Activated CD4-positive, CD25-positive, alpha-beta regulatory T cell treated with anti-CD3 and anti-CD28 coated beads, Interleukin-2, amount 50 U/mL, for 24 hours (primary cell): ENCODE results near the gene PARVA.

Experiments used
- ATAC-seq, 2 donors: fragments of 150-1000 bp; cut with Tn5 transposase; one replicate each; pipeline ENCODE4 v1.10.0; 2021; ENCODE audit warnings: mild to moderate bottlenecking in 1 of 2, moderate library complexity in 1 of 2

The PARVA gene

DNA sequence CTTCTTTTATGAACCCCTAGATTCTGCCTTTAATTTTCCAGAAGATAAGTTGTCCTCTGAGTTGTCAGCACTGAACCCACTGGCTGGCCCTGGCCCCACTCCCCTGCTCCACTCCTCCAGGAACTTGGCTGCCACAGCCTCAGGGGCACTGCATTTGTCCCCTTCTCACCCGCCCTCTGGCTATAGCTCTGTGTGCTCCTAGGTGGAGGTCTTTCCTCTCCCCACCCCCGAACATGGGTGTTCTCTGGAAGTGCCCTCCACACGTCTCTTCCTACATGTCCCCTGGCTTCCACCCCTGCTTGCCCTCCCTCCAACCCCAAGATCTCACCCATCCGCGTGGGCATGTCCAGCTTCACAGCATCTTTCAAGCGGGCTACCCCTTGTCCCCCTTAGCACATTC, 159.2 kb downstream of the PARVA start:
- no peak for ATAC-seq

DNA sequence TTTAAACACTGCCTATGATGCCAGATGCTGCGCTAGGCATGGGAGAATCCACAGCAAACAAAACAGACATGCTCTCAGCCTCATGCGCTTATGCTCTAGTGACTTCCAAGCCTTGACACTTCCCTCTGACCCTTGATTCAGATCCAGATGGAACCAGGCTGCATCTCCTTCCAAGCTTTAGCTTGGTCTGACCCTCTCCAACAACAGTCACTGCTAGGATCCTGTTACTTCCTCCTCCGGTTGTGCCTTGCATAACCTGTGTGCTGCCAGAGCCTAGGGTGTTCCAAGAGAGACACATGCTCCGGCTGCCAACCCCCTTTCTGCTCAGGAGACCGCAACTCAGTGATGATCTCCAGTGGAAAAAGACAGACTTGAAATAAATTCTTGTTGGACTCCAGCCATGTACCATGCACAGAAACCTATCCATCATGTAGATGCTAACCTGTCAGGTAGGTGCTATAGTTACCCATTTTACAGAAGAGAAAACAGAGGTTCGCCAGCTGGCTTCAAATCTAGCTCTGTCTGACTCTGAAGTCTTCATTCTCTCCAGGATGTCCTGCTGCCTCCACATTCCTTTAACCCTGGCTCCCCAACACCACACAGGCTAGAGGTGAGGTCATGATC, 160.5 kb downstream of the PARVA start:
- no peak for ATAC-seq

GRCh38 chr11:12538889-12539421, 161.6 kb downstream of the PARVA start:
- no peak for ATAC-seq

DNA sequence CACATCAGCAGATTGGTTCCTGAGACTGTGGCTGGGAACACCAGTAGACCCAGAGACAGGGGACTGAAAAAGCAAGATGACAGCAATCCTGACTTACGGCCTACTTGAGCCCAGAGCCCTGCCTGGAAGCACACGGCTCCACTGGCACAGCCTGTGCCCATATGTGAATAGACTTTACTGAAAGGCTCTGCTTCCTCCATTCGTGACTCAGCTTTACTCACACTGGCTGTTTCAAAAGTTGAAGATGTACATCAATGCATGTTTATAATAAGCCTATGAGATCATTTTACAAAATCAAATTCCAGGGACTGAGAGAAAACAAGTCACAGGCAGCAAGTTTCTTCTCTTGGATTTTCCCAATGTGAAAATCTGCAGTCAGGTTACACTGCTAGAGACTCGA, 162.2 kb downstream of the PARVA start:
- ATAC-seq = no peak

DNA sequence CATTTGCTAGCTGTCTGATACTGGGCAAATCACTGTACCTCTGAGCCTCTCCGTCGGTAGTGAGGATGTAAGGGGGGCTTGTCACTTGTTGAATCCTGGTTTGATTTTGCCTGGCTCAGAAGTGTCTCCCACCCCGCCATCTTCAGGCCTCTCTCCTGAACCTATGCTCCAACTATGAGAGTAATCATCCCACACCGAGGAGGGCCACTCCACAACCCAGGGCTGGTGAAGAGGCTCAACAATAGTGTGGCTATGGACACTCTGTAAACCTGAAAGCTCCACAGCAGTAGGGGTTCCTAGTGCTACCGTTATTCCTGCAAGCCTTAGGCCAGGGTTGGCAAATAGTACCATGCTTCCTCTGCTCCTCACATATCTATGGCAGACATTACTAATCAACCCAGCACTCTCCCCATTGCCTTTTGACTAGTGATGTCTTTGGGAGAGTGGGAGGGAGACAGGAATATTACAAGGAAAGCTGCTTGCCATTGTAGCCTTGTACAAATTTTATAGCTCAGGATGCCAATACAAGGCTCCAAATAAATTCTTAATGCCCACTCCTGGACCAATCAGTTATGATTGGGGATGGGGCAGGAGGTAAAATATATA, 162.8 kb downstream of the PARVA start:
- ATAC-seq = no peak

DNA sequence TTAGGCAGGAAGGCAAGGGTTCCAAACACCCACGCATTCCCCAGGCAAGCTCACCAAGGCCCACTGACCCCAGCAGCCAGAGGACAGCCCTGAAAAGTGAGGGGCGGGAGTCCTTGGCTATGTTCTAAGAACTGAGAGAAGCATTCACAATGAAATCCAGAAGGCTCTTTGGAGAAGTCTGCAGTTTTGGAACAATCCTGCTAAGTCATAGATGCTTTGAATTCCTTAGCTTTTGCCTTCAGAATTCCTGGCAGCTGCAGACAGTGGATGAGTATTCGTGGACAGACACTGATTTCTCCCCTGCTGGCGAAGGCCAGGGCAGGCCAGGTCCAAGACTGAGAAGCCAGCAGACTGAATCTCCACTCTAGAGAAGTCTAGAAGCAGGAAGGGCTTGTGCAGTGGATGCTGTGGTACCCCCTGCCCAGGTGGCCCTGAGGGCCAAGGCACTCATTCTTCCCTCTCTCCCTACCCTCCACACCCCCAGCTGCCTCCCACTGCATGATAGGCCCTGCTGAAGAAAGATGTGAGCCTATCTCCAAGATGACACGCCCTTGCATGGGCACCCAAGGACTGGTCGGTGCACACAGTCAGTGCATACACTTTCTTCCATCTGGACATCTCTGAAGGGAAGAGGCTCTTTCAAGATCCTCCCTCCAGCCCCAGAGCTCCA, 163.7 kb downstream of the PARVA start:
- no peak for ATAC-seq

DNA sequence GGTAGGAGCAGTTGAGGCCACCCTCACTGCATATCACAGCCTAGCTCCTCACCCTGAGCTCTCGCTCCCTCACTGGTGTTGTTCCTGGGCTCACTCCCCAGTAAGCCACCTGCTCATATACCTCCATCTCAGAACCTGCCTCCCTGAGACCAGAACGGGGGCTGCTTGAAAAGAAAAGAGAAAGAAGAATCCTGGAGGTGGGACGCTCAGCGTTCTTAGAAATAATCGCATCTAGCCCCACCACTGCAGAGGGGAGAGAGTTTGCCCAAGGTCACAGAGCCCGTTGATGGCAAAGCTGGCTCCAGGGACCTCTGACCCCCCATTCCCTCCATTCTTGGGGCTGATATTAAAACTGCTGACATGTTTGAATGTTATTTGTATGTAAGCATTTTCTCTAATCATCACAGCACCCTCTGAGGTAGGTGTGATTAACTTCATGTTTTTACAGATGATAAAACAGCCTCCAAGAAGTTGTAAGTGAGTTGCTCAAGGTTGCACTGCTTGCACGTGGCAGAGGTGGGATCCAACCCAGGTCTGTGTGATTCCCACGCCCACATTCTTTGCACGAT, 164.3 kb downstream of the PARVA start:
- ATAC-seq = no peak

DNA sequence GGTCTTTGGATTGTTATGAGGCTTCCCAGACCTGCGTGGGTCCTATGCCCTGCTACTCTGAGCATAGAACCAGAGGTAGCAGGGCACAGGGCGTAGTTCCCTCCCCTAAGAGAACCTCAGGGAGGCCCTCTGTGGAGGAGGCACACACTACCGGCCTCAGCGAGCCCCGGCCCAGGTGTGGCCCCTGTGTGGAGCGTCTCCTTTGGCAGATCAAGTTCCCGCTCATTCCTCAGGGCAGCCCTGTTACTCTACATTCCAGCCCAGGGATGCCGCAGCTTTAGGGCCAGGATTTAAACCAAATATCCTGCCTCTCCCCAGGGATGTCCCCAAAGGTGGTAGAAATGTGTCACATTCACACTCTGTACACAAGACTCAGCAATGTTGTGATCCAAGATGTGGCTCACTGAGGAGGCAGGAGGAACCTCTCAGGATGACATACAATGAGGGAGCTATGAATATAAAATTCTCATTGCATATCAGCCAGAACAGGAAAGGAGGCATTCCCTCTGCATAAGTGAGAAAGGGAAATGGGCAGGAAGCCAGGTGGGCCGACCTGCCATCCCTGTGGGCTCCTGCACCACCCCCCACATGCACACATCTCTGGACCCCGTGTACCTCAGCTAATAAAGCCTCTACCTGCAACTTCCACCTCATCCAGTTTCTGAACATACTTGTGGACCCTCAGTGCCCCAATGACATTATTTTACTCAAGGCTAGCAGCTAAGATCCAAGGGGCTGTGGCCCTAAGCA, 165.0 kb downstream of the PARVA start:
- ATAC-seq = no peak

DNA sequence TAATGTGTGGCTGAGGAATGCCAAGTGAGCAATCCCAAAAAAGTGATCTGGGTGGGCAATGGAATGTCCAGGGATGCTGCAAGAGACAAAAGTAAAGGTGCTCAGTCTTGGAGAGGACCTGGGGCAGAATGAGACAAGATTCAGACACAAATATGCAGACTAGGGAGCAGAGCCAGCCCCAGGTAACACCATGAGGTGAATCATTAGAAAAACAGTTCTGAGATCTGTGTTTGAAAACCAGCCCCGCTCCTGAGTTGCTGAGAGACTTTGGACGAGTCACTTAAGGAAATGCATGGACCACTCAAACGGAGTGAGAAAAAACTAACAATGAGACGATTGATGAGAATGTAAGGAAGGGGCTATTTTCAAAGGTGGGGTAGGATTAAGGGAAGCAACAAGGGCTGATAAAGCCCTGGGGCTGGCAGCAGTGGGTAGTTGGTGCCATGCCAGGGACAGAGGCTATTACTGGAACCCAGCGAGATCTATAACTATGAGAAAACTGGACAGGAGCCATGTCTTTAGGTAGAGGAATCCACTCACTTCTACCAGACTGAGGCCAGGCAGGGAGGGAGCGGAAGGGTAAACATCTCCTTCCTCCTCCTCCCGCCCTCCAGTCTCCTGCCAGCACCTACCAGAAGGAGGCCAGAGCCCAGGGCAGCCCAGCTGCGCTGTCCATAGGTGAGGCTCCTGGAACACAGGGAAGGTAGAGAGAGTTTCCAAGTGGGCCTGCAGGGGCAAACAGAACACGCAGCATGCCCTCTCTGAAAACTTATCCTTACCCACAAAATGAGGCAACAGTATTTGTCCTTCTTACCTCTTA, 166.4 kb downstream of the PARVA start:
- ATAC-seq = no peak

DNA sequence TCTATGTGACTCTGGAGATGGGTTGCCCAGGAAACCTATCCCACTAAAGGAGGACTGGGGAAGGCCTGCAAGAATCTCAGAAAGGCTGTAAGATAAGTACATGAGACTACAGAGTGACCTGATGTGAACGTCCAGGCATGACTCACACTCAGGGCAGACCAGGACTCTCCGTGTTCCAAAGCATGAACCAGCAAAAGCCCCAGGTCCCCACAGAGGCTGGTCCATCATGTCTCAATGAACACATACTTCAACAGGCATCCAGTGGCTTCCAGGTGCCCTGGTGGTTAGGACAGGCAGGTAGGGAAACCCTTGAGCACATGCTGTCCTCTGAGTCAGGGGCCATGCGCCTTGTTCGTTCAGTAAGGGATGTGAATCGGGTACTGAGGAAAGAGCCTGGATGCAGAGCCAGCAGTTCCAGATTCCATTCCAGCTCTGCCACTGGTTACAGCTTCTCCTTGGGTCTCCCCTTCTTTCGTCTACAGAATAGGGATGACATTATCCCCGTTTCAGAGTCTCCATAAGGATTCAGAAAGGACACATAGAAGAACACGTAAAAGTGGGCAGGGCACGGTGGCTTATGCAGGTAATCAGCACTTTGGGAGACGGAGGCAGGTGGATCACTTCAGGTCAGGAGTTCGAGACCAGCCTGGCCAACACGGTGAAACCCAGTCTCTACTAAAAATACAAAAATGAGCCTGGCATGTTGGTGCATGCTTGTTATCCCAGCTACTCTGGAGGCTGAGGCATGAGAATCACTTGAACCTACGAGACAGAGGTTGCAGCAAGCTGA, 167.8 kb downstream of the PARVA start:
- ATAC-seq = no peak

GRCh38 chr11:12546122-12546521, 168.8 kb downstream of the PARVA start:
- no peak for ATAC-seq

- no peak for ATAC-seq
Observed at GRCh38 chr11:12546660-12547059, 169.3 kb downstream of the PARVA start.

- no peak for ATAC-seq
Observed at GRCh38 chr11:12547953-12548650, 170.7 kb downstream of the PARVA start.

- ATAC-seq = no peak
Observed at GRCh38 chr11:12552692-12553091, 175.3 kb downstream of the PARVA start.

DNA sequence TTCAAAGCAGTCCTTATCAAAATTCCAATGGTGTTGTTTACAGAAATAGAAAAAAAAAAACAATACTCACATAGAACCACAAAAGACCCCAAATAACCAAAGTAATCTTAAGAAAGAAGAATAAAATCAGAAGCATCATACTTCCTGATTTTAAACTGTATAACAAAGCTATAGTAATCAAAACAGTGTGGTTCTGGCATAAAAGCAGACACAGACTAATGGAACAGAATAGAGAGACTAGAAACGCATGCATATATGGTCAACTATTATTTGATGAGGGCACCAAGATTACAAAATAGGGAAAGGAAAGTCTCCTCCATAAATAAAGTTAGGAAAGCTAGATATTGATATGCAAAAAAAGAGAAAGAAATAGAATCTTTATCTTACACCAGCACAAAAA, 176.8 kb downstream of the PARVA start:
- no peak for ATAC-seq

DNA sequence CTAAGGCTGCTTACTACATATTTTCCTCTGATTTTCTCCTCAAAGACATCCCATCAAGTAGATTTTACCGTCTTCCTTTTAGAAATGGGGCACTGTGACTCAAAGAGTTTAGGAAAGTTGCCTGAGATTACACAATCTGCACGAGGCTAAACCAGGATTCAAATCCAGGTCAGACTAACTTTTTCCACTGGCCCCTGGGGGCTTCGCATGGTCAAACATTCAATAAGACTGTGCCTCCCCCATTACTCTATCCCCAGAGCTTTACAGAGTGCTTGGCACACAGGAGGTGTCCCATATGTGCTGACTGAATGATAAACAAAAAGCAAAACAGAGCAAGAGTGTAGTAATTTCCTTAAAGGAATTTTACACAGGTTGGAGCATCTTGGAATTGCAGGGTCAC, 178.8 kb downstream of the PARVA start:
- no peak for ATAC-seq

- no peak for ATAC-seq
Observed at GRCh38 chr11:12556788-12557384, 179.5 kb downstream of the PARVA start.

GRCh38 chr11:12559011-12559410, 181.6 kb downstream of the PARVA start:
- no peak for ATAC-seq

GRCh38 chr11:12560362-12560761, 183.0 kb downstream of the PARVA start:
- no peak for ATAC-seq

GRCh38 chr11:12560861-12561260, 183.5 kb downstream of the PARVA start:
- ATAC-seq = no peak
